HepG2 (cell line): ENCODE measurements around the gene ABCA13.

ENCODE experiments used
- ARHGAP35 ChIP-seq: sonication (generic); formaldehyde crosslinking; IDR thresholded peaks from 2 replicates; pipeline ENCODE4 v1.9.0; 2022; ENCODE audit warnings: mild to moderate bottlenecking, inconsistent platforms, moderate library complexity, missing genetic modification reagents, borderline replicate concordance
- ATF7 ChIP-seq, 2 experiments: fragments of 450-650 bp in 1 of 2; sonication (generic) in 1 of 2; formaldehyde crosslinking in 1 of 2; IDR thresholded peaks; 2 replicates each; pipeline versions ENCODE4 v1.4.0 to v1.6.1; 2016 to 2020; ENCODE audit warnings: antibody characterized with exemption in 1 of 2, mild to moderate bottlenecking in 1 of 2, missing genetic modification reagents in 1 of 2
- BRCA1 ChIP-seq: sonication (generic); formaldehyde crosslinking; IDR thresholded peaks from 2 replicates; pipeline ENCODE4 v1.4.0; 2020; ENCODE audit warnings: missing genetic modification reagents
- CEBPB ChIP-seq: IDR thresholded peaks from 2 replicates; pipeline ENCODE4 v1.6.1; 2011; ENCODE audit warnings: low read depth, low read length, improper control_type of control experiment, borderline replicate concordance
- FOXK2 ChIP-seq: fragments of 450-650 bp; IDR thresholded peaks from 2 replicates; pipeline ENCODE4 v1.6.1; 2016
- KMT2B ChIP-seq: IDR thresholded peaks from 2 replicates; pipeline ENCODE4 v1.6.1; 2016; ENCODE audit warnings: missing genetic modification reagents, missing compliant biosample characterization
- RNF2 ChIP-seq: fragments of 450-650 bp; conservative IDR thresholded peaks from 2 replicates; pipeline ENCODE4 v1.6.1; 2016; ENCODE audit warnings: low read depth
- ZNF138 ChIP-seq: sonication (generic); formaldehyde crosslinking; IDR thresholded peaks from 2 replicates; pipeline ENCODE4 v1.5.0; 2020; ENCODE audit warnings: mild to moderate bottlenecking, low read depth, missing genetic modification reagents
- TF ChIP-seq, protein P1 (sequence below): IDR thresholded peaks from 2 replicates; pipeline ENCODE4 v1.6.1; 2012; ENCODE audit warnings: inconsistent platforms

DNA sequence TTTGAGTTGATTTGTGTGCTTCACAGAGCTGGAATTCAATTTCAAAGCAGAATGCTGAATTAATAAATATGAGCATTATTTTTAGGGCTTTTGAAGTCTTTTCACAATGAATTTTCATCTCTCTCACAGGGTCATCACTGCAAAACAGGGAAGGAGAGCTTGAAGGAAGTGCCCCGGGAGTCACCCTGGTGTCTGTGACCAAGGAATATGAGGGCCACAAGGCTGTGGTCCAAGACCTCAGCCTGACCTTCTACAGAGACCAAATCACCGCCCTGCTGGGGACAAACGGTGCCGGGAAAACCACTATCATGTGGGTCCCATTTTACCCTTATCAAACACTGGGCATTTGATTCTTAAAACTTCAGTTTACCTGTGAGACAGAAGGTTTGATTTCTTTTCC is 217.7 kb downstream of the ABCA13 start:
- TF ChIP-seq CEBPB: no peak
- no peak for TF ChIP-seq ZNF138 (CRISPR knock-in tag)
- no peak for TF ChIP-seq RNF2
- no peak for TF ChIP-seq KMT2B
- TF ChIP-seq, protein P1, sequence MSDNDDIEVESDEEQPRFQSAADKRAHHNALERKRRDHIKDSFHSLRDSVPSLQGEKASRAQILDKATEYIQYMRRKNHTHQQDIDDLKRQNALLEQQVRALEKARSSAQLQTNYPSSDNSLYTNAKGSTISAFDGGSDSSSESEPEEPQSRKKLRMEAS: no peak
- TF ChIP-seq FOXK2: no peak
- no peak for TF ChIP-seq ARHGAP35
- TF ChIP-seq ATF7 (IDR thresholded peaks at IDR 0.05): no peak
- no peak for TF ChIP-seq ATF7 (CRISPR knock-in tag; IDR thresholded peaks at IDR 0.05)
- no peak for TF ChIP-seq BRCA1 (CRISPR knock-in tag)
